COR-L47 (cell line): ENCODE results near the gene ZNF652.

Experiments
- DNase-seq: peaks from one replicate; lab custom pipeline; 2025; lab: John Stamatoyannopoulos, UW

Gene ZNF652

GRCh38 chr17:49358641-49359247 lies 3.3 kb downstream of the ZNF652 start:
- DNase-seq = no peak

- DNase-seq = no peak
Measured at GRCh38 chr17:49357516-49357915, 4.5 kb downstream of the ZNF652 start.

GRCh38 chr17:49356320-49356719 lies 5.7 kb downstream of the ZNF652 start:
- DNase-seq = no peak

- DNase-seq = no peak
Measured at GRCh38 chr17:49353607-49354006, 8.4 kb downstream of the ZNF652 start.

GRCh38 chr17:49352587-49353154 lies 9.4 kb downstream of the ZNF652 start:
- DNase-seq = no peak

- no peak for DNase-seq
Measured at GRCh38 chr17:49351572-49352140, 10.4 kb downstream of the ZNF652 start.

GRCh38 chr17:49349541-49349940 lies 12.5 kb downstream of the ZNF652 start:
- DNase-seq = no peak

GRCh38 chr17:49344914-49345313 lies 17.1 kb downstream of the ZNF652 start:
- DNase-seq = no peak

GRCh38 chr17:49343273-49343672 lies 18.8 kb downstream of the ZNF652 start:
- no peak for DNase-seq

- no peak for DNase-seq
Measured at GRCh38 chr17:49342575-49342936, 19.5 kb downstream of the ZNF652 start.

- DNase-seq = no peak
Measured at GRCh38 chr17:49341356-49341755, 20.7 kb downstream of the ZNF652 start.

- no peak for DNase-seq
Measured at GRCh38 chr17:49339354-49339753, 22.7 kb downstream of the ZNF652 start.

- DNase-seq = no peak
Measured at GRCh38 chr17:49338883-49339282, 23.2 kb downstream of the ZNF652 start.

- DNase-seq = no peak
Measured at GRCh38 chr17:49337884-49338283, 24.2 kb downstream of the ZNF652 start.

GRCh38 chr17:49334744-49335512 lies 27.1 kb downstream of the ZNF652 start:
- no peak for DNase-seq

GRCh38 chr17:49333804-49334203 lies 28.2 kb downstream of the ZNF652 start:
- DNase-seq = no peak

GRCh38 chr17:49327835-49328784 lies 33.9 kb downstream of the ZNF652 start:
- no peak for DNase-seq

GRCh38 chr17:49325980-49326379 lies 36.1 kb downstream of the ZNF652 start:
- no peak for DNase-seq

GRCh38 chr17:49318435-49318965 lies 43.5 kb downstream of the ZNF652 start:
- no peak for DNase-seq

- DNase-seq = no peak
Measured at GRCh38 chr17:49316889-49317675, 45.0 kb downstream of the ZNF652 start.

GRCh38 chr17:49316258-49316570 lies 45.8 kb downstream of the ZNF652 start:
- no peak for DNase-seq
